Glutamatergic neuron (in vitro differentiated cells): ENCODE data around the gene ERP27. TPM values are rescaled to one million over a fixed set of nuclear protein-coding genes. Genes with fewer than 3 reads are reported as not detected.

Experiments used
- DNase-seq: peaks from one replicate; pipeline ENCODE4 v3.0.0; 2022
- H3K27ac Mint-ChIP-seq: one replicate; pipeline ENCODE4 v1.8.0; 2020; ENCODE audit warnings: mild to moderate bottlenecking, mixed read lengths, inconsistent platforms; ENCODE audit not compliant: unreplicated experiment
- H3K27me3 Mint-ChIP-seq: one replicate; pipeline ENCODE4 v1.8.0; 2020; ENCODE audit warnings: mild to moderate bottlenecking, moderate library complexity, mixed read lengths, inconsistent platforms; ENCODE audit not compliant: unreplicated experiment
- H3K36me3 Mint-ChIP-seq: one replicate; pipeline ENCODE4 v1.8.0; 2020; ENCODE audit warnings: mild to moderate bottlenecking, mixed read lengths, inconsistent platforms; ENCODE audit not compliant: unreplicated experiment
- H3K4me1 Mint-ChIP-seq: one replicate; pipeline ENCODE4 v1.8.0; 2020; ENCODE audit warnings: mild to moderate bottlenecking, low read depth, mixed read lengths, inconsistent platforms; ENCODE audit not compliant: unreplicated experiment
- H3K4me3 Mint-ChIP-seq: one replicate; pipeline ENCODE4 v1.8.0; 2020; ENCODE audit warnings: mild to moderate bottlenecking, mixed read lengths, inconsistent platforms; ENCODE audit not compliant: unreplicated experiment
- H3K9me3 Mint-ChIP-seq: one replicate; pipeline ENCODE4 v1.8.0; 2020; ENCODE audit warnings: mild to moderate bottlenecking, moderate library complexity, mixed read lengths, inconsistent platforms; ENCODE audit not compliant: unreplicated experiment
- total RNA-seq: library from RNA; stranded (reverse); fragmentation: NEBNext Ultra II Directional; extraction: Animal tissue kit (Norgen Biotek cat#: 25700); gene quantifications from one replicate; pipeline ENCODE4 v1.2.1, GENCODE V29; 2021; ENCODE audit not compliant: unreplicated experiment
- TF ChIP-seq, protein P1 (sequence below): fragments of 200-600 bp; sonication (generic); IDR thresholded peaks from one replicate; pipeline ENCODE4 v1.5.0; 2021; ENCODE audit not compliant: partially characterized antibody, unreplicated experiment

ERP27 gene
- total RNA-seq, 1 donor from 2014 or later, result not detected

DNA sequence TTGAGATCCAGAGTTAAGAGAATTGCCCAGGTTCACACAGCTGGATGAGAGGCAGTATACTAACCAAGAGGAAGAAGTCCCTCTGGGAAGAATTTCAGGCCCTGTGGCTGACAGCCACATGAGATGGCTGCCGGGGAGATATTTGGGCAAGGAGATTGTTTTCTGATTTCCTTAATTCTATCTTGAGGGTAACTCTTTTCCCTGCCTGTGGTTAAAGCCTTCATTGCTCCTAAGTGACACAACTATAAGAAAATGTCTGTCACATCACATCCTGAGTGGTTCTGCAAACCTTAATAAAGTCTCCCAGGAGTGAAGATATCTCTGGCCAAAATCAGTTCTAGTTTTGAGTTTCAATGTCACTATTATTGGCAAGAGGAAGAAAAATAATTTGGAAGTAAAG lies 13.5 kb upstream of the ERP27 start:
- no peaks in the 10 kb centered on the region for H3K27me3 Mint-ChIP-seq
- DNase-seq, result no peak
- no peaks in the 10 kb centered on the region for H3K4me1 Mint-ChIP-seq
- no peaks in the 10 kb centered on the region for H3K9me3 Mint-ChIP-seq
- H3K4me3 Mint-ChIP-seq, result no peak overlapping the region
- H3K27ac Mint-ChIP-seq, result no peak overlapping the region
- TF ChIP-seq, protein P1, sequence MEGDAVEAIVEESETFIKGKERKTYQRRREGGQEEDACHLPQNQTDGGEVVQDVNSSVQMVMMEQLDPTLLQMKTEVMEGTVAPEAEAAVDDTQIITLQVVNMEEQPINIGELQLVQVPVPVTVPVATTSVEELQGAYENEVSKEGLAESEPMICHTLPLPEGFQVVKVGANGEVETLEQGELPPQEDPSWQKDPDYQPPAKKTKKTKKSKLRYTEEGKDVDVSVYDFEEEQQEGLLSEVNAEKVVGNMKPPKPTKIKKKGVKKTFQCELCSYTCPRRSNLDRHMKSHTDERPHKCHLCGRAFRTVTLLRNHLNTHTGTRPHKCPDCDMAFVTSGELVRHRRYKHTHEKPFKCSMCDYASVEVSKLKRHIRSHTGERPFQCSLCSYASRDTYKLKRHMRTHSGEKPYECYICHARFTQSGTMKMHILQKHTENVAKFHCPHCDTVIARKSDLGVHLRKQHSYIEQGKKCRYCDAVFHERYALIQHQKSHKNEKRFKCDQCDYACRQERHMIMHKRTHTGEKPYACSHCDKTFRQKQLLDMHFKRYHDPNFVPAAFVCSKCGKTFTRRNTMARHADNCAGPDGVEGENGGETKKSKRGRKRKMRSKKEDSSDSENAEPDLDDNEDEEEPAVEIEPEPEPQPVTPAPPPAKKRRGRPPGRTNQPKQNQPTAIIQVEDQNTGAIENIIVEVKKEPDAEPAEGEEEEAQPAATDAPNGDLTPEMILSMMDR, result no peak
- H3K36me3 Mint-ChIP-seq, result no peaks in the 10 kb centered on the region

DNA sequence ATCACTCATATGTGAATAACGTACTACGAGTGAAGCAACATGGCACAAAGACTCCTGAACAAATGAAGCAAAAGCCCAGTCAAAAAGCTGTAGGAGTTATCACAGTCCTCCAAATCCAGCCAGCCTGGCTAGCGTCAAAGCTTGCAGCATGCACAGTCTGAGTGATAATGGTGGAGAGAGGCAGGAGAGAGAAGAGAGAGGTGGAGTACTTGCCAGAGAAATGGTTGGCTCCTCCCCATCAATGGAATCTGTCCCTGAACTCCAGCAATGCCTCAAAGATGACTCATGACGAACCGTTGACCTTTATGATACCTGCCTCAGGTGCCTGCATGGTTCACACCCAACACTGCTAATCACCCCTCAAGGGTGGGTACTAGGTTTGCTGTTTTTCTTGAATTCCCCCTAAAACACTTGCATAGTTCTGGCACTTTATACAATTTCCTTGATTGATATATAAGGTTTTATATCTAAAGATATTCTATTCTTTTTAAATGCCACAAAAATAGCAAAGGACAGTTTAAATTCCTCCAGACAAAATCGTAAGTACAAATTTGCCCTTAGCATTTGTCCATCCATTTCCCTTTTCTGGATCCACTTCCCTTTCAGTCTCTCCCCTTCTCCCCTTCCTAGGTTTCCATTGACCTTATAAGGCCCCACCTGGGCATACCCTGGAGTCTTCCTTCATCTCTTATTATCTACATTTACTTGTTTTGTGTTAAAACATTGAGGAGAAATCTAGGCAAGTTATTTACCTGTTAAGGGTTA lies 12.8 kb upstream of the ERP27 start:
- Mint-ChIP-seq H3K4me3 (no peak overlapping the region), H3K27me3 (no peaks in the 10 kb centered on the region), H3K27ac (no peak overlapping the region), H3K36me3 (no peaks in the 10 kb centered on the region), H3K4me1 (no peaks in the 10 kb centered on the region), H3K9me3 (no peaks in the 10 kb centered on the region)
- DNase-seq, result no peak
- TF ChIP-seq, protein P1, result no peak

DNA sequence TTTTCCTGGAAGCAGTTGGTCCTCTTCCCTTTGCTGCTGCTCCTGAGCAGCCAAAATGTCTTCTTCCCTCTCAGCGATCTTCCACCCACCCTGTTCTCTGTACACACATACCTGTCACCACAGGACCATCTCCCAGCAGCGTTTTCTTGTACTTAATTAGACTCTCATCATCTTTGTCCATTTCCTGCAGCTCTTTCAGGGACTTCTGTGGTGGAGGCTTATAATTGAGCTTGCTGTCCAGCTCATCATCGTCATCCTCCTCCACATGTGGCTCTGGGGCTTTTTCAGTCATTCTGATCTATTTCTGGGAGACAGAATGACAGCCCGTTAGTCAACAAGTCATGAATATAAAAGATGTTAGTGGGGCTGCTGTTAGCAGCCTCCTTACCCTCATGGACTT lies 12.1 kb upstream of the ERP27 start:
- TF ChIP-seq, protein P1, result no peak
- Mint-ChIP-seq H3K36me3 (no peaks in the 10 kb centered on the region), H3K9me3 (no peaks in the 10 kb centered on the region), H3K27me3 (no peaks in the 10 kb centered on the region), H3K27ac (no peak overlapping the region), H3K4me1 (no peaks in the 10 kb centered on the region), H3K4me3 (no peak overlapping the region)
- DNase-seq, result no peak

DNA sequence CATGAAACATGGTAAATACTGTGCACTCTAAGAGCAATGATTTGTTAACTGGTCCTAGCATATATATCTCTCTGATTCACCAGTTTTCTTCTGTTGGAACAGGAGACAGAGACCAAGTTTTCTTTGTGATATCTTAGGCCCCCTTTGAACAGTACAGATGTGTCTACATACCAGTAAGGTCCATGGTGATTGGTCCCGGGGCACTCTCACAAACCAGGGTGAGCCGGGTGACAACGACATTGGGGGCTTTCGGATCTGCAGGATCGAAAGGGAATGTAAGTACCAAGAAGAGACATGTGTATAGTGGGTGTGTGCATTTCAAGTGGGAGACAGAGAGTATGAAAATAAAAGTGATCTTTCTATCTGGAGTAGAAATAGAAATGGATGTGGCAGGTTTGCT lies 11.3 kb upstream of the ERP27 start:
- TF ChIP-seq, protein P1, result no peak
- no peak for DNase-seq
- Mint-ChIP-seq H3K36me3 (no peaks in the 10 kb centered on the region), H3K4me1 (no peaks in the 10 kb centered on the region), H3K9me3 (no peaks in the 10 kb centered on the region), H3K27me3 (no peaks in the 10 kb centered on the region), H3K27ac (no peak overlapping the region), H3K4me3 (no peak overlapping the region)

DNA sequence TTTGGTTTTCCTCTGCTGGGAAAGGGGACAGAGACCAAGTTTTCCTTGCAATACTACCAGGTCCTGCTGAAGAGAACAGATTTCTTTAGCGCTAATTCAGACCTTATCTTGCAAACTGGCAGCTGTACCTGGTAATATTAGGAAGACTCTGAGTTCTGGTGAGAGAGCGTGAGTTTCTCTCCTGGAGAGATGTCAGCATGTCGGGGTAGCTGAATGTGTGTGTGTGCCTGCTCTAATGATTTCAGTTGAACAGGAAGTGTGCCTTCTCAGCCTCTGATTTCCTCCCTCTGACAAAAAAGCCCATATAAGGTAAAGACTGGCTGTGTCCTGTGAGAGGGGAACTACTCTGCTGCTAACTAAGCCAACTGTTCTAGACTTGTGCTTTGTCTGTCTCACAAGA lies 10.3 kb upstream of the ERP27 start:
- H3K4me1 Mint-ChIP-seq, result no peaks in the 10 kb centered on the region
- H3K36me3 Mint-ChIP-seq, result no peaks in the 10 kb centered on the region
- TF ChIP-seq, protein P1, result no peak
- DNase-seq, result no peak
- H3K27me3 Mint-ChIP-seq, result no peaks in the 10 kb centered on the region
- H3K9me3 Mint-ChIP-seq, result no peaks in the 10 kb centered on the region
- no peak overlapping the region for H3K27ac Mint-ChIP-seq
- H3K4me3 Mint-ChIP-seq, result no peak overlapping the region
